SK-N-MC (cell line): ENCODE results near the gene MTERF2.

Source experiments
- EZH2 ChIP-seq: fragments of 200-600 bp; sonication (generic); IDR thresholded peaks from one replicate; pipeline ENCODE4 v1.6.1; 2017; ENCODE audit warnings: antibody characterized with exemption
- FOXP2 ChIP-seq: optimal IDR thresholded peaks from 2 replicates; pipeline ENCODE3; 2011; ENCODE audit warnings: mild to moderate bottlenecking, moderate library complexity; ENCODE audit not compliant: insufficient read depth; ENCODE audit errors: extremely low read length, control extremely low read depth
- POLR2AphosphoS5 ChIP-seq: IDR thresholded peaks from 2 replicates; pipeline ENCODE4 v1.6.1; 2012; ENCODE audit warnings: mild to moderate bottlenecking, low read depth, low read length, borderline replicate concordance

DNA sequence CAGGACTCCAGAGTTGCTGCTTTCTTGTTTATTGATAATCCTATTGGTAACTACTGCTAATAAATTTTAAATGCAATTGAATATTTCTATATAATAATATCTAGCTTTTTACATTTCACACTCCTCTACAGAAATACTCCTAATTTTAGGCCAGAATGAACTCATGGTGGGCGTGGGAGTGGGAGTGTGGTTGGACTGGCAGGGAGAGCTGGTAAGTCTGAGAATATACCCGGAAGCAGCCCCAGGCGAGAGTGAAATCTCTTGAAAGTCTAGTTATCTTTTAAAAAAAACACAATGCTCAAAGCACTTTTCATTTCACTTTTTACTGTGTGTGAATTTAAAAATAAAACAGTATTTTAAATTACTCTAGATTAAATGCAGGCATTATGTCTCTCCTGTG is 26.5 kb downstream of the MTERF2 start:
- TF ChIP-seq POLR2AphosphoS5: no peak
- no peak for TF ChIP-seq EZH2
- TF ChIP-seq FOXP2: no peak
